Measurements from ENCODE around the gene DRD4. TPM values are rescaled to one million over a fixed set of nuclear protein-coding genes. Genes with fewer than 3 reads are reported as not detected.

Gene DRD4
- polyA plus RNA-seq, 4 donors = 0.35 to 5.0 (median 1.6) TPM

- no peak for DNase-seq (ENCODE audit: low read depth in 4 of 4, low spot score in 3 of 4)
Observed at GRCh38 chr11:620935-621814, 15.9 kb upstream of the DRD4 start.

- no peak for DNase-seq (ENCODE audit: low read depth in 4 of 4, low spot score in 3 of 4)
Observed at GRCh38 chr11:621838-622237, 15.2 kb upstream of the DRD4 start.

GRCh38 chr11:623349-623869 is 13.7 kb upstream of the DRD4 start:
- no peak for DNase-seq (ENCODE audit: low read depth in 4 of 4, low spot score in 3 of 4)

GRCh38 chr11:623999-624704 is 12.9 kb upstream of the DRD4 start:
- no peak for DNase-seq (ENCODE audit: low read depth in 4 of 4, low spot score in 3 of 4)

- no peak for DNase-seq (ENCODE audit: low read depth in 4 of 4, low spot score in 3 of 4)
Observed at GRCh38 chr11:624705-625635, 12.1 kb upstream of the DRD4 start, which contains the start of gene CDHR5. TSS of gene CDHR5 (minus strand) at chr11:624955. CDS start at chr11:624902, 53 bp downstream.

- no peak for DNase-seq (ENCODE audit: low read depth in 4 of 4, low spot score in 3 of 4)
Observed at GRCh38 chr11:625636-626268, 11.3 kb upstream of the DRD4 start.

- no peak for DNase-seq (ENCODE audit: low read depth in 4 of 4, low spot score in 3 of 4)
Observed at GRCh38 chr11:626475-627307, 10.4 kb upstream of the DRD4 start, which contains the start of gene SCT. TSS of gene SCT (minus strand) at chr11:627181. CDS start at chr11:627143, 38 bp downstream.

GRCh38 chr11:627308-627576 is 9.8 kb upstream of the DRD4 start:
- no peak for DNase-seq (ENCODE audit: low read depth in 4 of 4, low spot score in 3 of 4)

- no peak for DNase-seq (ENCODE audit: low read depth in 4 of 4, low spot score in 3 of 4)
Observed at GRCh38 chr11:628056-628455, 9.0 kb upstream of the DRD4 start.

- DNase-seq (ENCODE audit: low read depth in 4 of 4, low spot score in 3 of 4) = no peak
Observed at GRCh38 chr11:629237-629583, 7.9 kb upstream of the DRD4 start.

- DNase-seq (ENCODE audit: low read depth in 4 of 4, low spot score in 3 of 4) = no peak
Observed at GRCh38 chr11:630871-631270, 6.2 kb upstream of the DRD4 start.

GRCh38 chr11:635945-636510 is 1.0 kb upstream of the DRD4 start:
- no peak for DNase-seq (ENCODE audit: low read depth in 4 of 4, low spot score in 3 of 4)

GRCh38 chr11:637333-637592 is 194 bp downstream of the DRD4 start:
- no peak for DNase-seq (ENCODE audit: low read depth in 4 of 4, low spot score in 3 of 4)

GRCh38 chr11:637593-638521 is 788 bp downstream of the DRD4 start:
- no peak for DNase-seq (ENCODE audit: low read depth in 4 of 4, low spot score in 3 of 4)

- no peak for DNase-seq (ENCODE audit: low read depth in 4 of 4, low spot score in 3 of 4)
Observed at GRCh38 chr11:638631-639331, 1.7 kb downstream of the DRD4 start.

GRCh38 chr11:639332-639955 is 2.4 kb downstream of the DRD4 start:
- DNase-seq (ENCODE audit: low read depth in 4 of 4, low spot score in 3 of 4) = no peak

- DNase-seq (ENCODE audit: low read depth in 4 of 4, low spot score in 3 of 4) = no peak
Observed at GRCh38 chr11:640021-640706, 3.1 kb downstream of the DRD4 start.
